Cardiac muscle cell (in vitro differentiated cells and primary cell): Measurements from ENCODE around the gene ACACA. TPM values are rescaled to one million over a fixed set of nuclear protein-coding genes. Genes with fewer than 3 reads are reported as not detected.

Experiments used
- DNase-seq, 2 donors: peaks; one replicate each; pipeline versions ENCODE4 v3.0.0 to v3.0.0-alpha.2; 2010 to 2017; ENCODE audit warnings: low read depth in 1 of 2, low spot score in 1 of 2
- H3K27ac ChIP-seq: fragments of 200-600 bp; sonication (generic); 2 replicates; pipeline ENCODE4 v1.5.1; 2016
- H3K27me3 ChIP-seq: fragments of 200-600 bp; sonication (generic); 2 replicates; pipeline ENCODE4 v1.6.0; 2016; ENCODE audit warnings: control low read depth
- H3K36me3 ChIP-seq: fragments of 200-600 bp; sonication (generic); 2 replicates; pipeline ENCODE4 v1.5.1; 2016; ENCODE audit warnings: control low read depth
- H3K4me1 ChIP-seq: fragments of 200-600 bp; sonication (generic); 2 replicates; pipeline ENCODE4 v1.8.1; 2017; ENCODE audit warnings: low read depth, mild to moderate bottlenecking, mixed run types
- H3K4me3 ChIP-seq: fragments of 200-600 bp; sonication (generic); 2 replicates; pipeline ENCODE4 v1.5.1; 2016; ENCODE audit warnings: mild to moderate bottlenecking
- H3K9me3 ChIP-seq: fragments of 200-600 bp; sonication (generic); 2 replicates; pipeline ENCODE4 v1.5.1; 2017; ENCODE audit warnings: low read depth, mild to moderate bottlenecking, control low read depth
- polyA plus RNA-seq: library from polyadenylated mRNA; unstranded; fragments of >200 nt; fragmentation: Nextera tagmentation; extraction: Ambion mirVana; gene quantifications from 2 replicates; pipeline ENCODE4 v1.2.1, GENCODE V29; 2016
- total RNA-seq: library from RNA; depleted of rRNA; stranded (reverse); fragments of >200 nt; gene quantifications from 2 replicates; pipeline ENCODE4 v1.2.3, GENCODE V29; 2016
- TF ChIP-seq, protein P1 (sequence below): IDR thresholded peaks from 2 replicates; pipeline ENCODE4 v1.5.1; 2012; ENCODE audit warnings: low read depth, mild to moderate bottlenecking, low read length

ACACA gene
- total and polyA plus RNA-seq, 2 experiments from 2014 or later, result 42.5 to 47.6 TPM

DNA sequence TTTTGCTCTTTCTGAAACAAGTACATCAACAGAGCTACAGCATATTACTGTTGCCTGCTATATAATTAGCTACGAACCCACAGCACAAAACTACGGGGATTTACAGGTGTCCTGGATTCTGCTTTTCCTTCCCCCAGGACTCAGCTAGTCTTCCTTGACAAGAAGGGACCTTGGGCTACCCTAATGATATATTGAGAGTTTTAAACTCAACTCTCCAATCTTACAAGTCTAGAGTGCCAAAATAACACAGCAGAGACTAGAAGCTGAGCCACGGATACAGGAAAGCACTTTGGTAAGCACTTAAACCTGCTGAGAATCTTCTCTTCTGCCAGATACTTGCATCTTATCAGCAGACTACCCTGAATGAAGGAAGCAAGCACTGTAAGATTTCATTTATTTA is 192.2 kb downstream of the ACACA start:
- DNase-seq, result peak in 1 of 2 donors; percentile 56
- H3K36me3 ChIP-seq, result no peaks in the 10 kb centered on the region
- no peaks in the 10 kb centered on the region for H3K27me3 ChIP-seq
- TF ChIP-seq, protein P1, sequence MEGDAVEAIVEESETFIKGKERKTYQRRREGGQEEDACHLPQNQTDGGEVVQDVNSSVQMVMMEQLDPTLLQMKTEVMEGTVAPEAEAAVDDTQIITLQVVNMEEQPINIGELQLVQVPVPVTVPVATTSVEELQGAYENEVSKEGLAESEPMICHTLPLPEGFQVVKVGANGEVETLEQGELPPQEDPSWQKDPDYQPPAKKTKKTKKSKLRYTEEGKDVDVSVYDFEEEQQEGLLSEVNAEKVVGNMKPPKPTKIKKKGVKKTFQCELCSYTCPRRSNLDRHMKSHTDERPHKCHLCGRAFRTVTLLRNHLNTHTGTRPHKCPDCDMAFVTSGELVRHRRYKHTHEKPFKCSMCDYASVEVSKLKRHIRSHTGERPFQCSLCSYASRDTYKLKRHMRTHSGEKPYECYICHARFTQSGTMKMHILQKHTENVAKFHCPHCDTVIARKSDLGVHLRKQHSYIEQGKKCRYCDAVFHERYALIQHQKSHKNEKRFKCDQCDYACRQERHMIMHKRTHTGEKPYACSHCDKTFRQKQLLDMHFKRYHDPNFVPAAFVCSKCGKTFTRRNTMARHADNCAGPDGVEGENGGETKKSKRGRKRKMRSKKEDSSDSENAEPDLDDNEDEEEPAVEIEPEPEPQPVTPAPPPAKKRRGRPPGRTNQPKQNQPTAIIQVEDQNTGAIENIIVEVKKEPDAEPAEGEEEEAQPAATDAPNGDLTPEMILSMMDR, result no peak
- H3K4me3 ChIP-seq, result no peak overlapping the region
- H3K27ac ChIP-seq, result peak overlapping the region; percentile 77
- peaks cover 32% of the 10 kb centered on the region for H3K4me1 ChIP-seq
- no peaks in the 10 kb centered on the region for H3K9me3 ChIP-seq

DNA sequence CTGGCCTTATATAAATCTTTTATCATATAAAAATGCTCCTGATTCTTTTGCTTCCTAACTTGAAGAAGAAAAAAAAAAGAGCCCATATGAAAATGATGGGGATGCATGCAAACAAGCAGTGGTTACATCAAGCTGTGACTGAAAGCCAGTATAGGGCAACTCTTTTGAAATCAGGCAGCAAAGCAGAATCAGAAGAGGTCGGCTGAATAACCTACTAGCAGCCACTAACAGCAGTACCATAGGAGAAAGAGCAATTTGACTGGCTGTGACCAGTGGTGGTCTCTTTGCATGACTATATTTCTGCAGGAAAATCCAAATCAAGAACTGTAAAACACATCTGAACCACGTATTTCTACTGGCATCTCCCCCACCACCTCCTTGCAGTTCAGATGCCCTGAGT is 192.7 kb downstream of the ACACA start:
- TF ChIP-seq, protein P1, result no peak
- no peak overlapping the region for H3K4me3 ChIP-seq
- no peaks in the 10 kb centered on the region for H3K36me3 ChIP-seq
- H3K9me3 ChIP-seq, result no peaks in the 10 kb centered on the region
- H3K27me3 ChIP-seq, result no peaks in the 10 kb centered on the region
- peaks cover 32% of the 10 kb centered on the region for H3K4me1 ChIP-seq
- peak overlapping the region; percentile 77 for H3K27ac ChIP-seq
- DNase-seq, result no peak

DNA sequence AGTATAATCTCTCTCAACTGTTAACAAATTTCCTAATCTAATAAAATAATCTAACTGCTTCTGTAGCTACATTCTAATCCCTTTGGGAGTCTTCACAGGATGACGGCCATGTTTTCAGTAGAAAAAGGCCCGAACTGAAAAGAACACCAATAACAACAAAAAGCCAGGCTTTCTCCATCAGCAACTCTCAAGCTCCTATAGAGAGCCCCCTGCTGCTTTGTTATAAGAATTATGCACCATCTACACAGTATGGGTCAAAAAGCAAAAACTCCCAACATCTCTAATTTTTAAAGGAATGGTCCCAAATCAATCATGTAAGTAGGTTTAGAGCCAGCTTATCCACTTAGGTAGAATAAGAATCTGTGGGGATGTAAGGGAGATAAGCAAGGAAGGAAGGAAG is 194.5 kb downstream of the ACACA start:
- Histone ChIP-seq H3K27ac (no peak overlapping the region), H3K9me3 (no peaks in the 10 kb centered on the region), H3K36me3 (no peaks in the 10 kb centered on the region), H3K4me3 (no peak overlapping the region), H3K4me1 (peaks cover 32% of the 10 kb centered on the region), H3K27me3 (no peaks in the 10 kb centered on the region)
- TF ChIP-seq, protein P1, result peak; percentile 38
- DNase-seq, result peak in 1 of 2 donors; percentile 27

DNA sequence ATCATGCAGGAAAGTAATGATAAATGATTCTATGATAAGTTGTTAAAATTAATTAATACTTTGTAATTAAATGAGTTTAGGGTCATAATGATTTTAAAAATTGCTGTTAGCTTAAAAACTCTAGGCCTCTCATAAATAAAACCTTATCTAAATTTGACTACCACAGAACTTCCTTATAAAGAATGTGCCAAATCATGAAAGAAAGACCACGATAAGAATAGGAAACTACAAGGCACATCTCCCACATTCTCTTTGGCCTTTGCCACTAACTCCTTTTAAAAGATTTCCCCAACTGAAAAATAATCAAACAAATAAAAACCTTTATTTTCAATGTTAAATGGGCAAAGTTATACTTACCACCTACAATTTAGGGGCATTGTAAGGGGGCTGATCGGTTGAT is 195.5 kb downstream of the ACACA start:
- Histone ChIP-seq H3K27ac (no peak overlapping the region), H3K4me3 (no peak overlapping the region), H3K27me3 (no peaks in the 10 kb centered on the region), H3K4me1 (peaks cover 32% of the 10 kb centered on the region), H3K36me3 (peaks cover 8% of the 10 kb centered on the region), H3K9me3 (no peaks in the 10 kb centered on the region)
- TF ChIP-seq, protein P1, result no peak
- peak in 1 of 2 donors; percentile 25 for DNase-seq

DNA sequence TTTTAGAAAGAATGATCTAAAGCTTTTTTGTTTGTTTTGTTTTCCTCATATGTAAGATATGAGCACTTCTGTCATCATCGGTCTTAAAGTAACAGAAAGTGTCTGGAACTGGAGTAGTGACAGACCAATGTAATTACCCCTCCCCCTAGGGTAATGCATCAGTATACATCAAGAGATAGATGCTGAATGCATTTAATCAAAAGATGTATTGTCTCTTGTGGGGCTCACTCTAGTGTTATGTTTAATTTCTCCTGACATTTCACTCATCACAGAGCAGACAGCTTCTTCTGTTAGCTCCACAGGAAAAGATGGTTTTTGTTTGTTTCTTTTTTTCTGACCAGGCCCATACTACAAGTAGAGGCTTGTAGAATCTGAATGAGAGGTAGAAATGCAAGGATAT is 199.5 kb downstream of the ACACA start:
- no peak overlapping the region for H3K4me3 ChIP-seq
- H3K27me3 ChIP-seq, result no peaks in the 10 kb centered on the region
- no peak overlapping the region for H3K27ac ChIP-seq
- no peak for DNase-seq
- peaks cover 8% of the 10 kb centered on the region for H3K4me1 ChIP-seq
- TF ChIP-seq, protein P1, result no peak
- H3K36me3 ChIP-seq, result peaks cover 27% of the 10 kb centered on the region
- no peaks in the 10 kb centered on the region for H3K9me3 ChIP-seq

DNA sequence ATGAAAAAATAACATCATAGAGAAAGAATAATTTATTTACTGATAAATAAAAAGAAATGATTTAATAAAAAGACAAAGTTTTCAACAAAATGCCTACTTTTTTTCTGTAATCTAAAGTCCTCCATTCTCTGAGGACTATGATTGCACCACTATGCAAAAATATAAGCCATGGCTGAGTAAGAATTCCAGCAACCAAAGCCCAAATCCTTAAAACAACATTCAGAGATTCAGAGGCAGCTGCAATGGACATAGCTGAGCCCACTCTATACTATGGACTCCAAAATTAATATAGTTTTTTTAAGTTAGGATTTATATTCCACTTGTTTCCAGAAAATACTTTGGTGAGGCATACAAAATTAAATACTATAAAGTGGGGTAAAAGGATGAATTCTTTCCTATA is 200.3 kb downstream of the ACACA start:
- H3K36me3 ChIP-seq, result peaks cover 27% of the 10 kb centered on the region
- peaks cover 8% of the 10 kb centered on the region for H3K4me1 ChIP-seq
- no peak for DNase-seq
- TF ChIP-seq, protein P1, result no peak
- no peak overlapping the region for H3K27ac ChIP-seq
- no peak overlapping the region for H3K4me3 ChIP-seq
- H3K27me3 ChIP-seq, result no peaks in the 10 kb centered on the region
- no peaks in the 10 kb centered on the region for H3K9me3 ChIP-seq
